CD4-positive, CD25-positive, alpha-beta regulatory T cell (primary cell): ENCODE results near the gene TMEM45A. TPM values are rescaled to one million over a fixed set of nuclear protein-coding genes. Genes with fewer than 3 reads are reported as not detected.

Experiments
- ATAC-seq, 2 donors: fragments of 150-1000 bp; cut with Tn5 transposase; one replicate each; pipeline ENCODE4 v1.10.0; 2021; ENCODE audit warnings: low read depth in 2 of 2, moderate number of reproducible peaks in 2 of 2, moderate library complexity in 1 of 2
- DNase-seq, 3 donors: peaks; one replicate each; pipeline versions ENCODE4 v3.0.0 to v3.0.0-alpha.2; 2012 to 2022; ENCODE audit warnings: mixed read lengths in 1 of 3
- H3K27ac ChIP-seq: one replicate; pipeline ENCODE4 v1.7.0; 2013; ENCODE audit warnings: mild to moderate bottlenecking, low read length; ENCODE audit not compliant: insufficient read depth, poor library complexity, severe bottlenecking
- H3K27me3 ChIP-seq: one replicate; pipeline ENCODE4 v1.7.0; 2013; ENCODE audit warnings: low read length; ENCODE audit not compliant: control insufficient read depth, insufficient read depth
- H3K36me3 ChIP-seq: one replicate; pipeline ENCODE4 v1.7.0; 2013; ENCODE audit warnings: mild to moderate bottlenecking, low read length, moderate library complexity; ENCODE audit not compliant: control insufficient read depth, insufficient read depth
- H3K4me1 ChIP-seq: 2 replicates; pipeline ENCODE4 v1.7.0; 2013; ENCODE audit warnings: mild to moderate bottlenecking, low read length; ENCODE audit not compliant: insufficient read depth, control insufficient read depth, poor library complexity, severe bottlenecking
- H3K4me3 ChIP-seq: one replicate; pipeline ENCODE4 v1.7.0; 2013; ENCODE audit warnings: low read depth, mild to moderate bottlenecking, low read length, moderate library complexity
- H3K9me3 ChIP-seq, 2 experiments: 1 replicate in 1 of 2; 2 replicates in 1 of 2; pipeline ENCODE4 v1.7.0; 2013; ENCODE audit warnings: low read length in 2 of 2, mild to moderate bottlenecking in 1 of 2, moderate library complexity in 1 of 2; ENCODE audit not compliant: control insufficient read depth in 2 of 2
- H3K27ac Mint-ChIP-seq, 3 donors: one replicate each; pipeline ENCODE4 v1.8.0; 2020 to 2022; ENCODE audit warnings: mild to moderate bottlenecking in 3 of 3, mixed read lengths in 3 of 3, moderate library complexity in 2 of 3
- H3K27me3 Mint-ChIP-seq: one replicate; pipeline ENCODE4 v1.8.0; 2022; ENCODE audit warnings: mild to moderate bottlenecking, mixed read lengths
- H3K36me3 Mint-ChIP-seq: one replicate; pipeline ENCODE4 v1.8.0; 2020; ENCODE audit warnings: mixed read lengths
- H3K4me1 Mint-ChIP-seq, 4 donors: one replicate each; pipeline ENCODE4 v1.8.0; 2020 to 2022; ENCODE audit warnings: mixed read lengths in 4 of 4, mild to moderate bottlenecking in 1 of 4
- H3K4me3 Mint-ChIP-seq, 4 donors: one replicate each; pipeline ENCODE4 v1.8.0; 2020 to 2022; ENCODE audit warnings: mild to moderate bottlenecking in 4 of 4, mixed read lengths in 4 of 4, moderate library complexity in 3 of 4
- H3K9me3 Mint-ChIP-seq, 7 donors: one replicate each; pipeline ENCODE4 v1.8.0; 2020 to 2022; ENCODE audit warnings: mixed read lengths in 7 of 7, mild to moderate bottlenecking in 3 of 7, moderate library complexity in 2 of 7
- polyA plus RNA-seq, 4 donors: library from polyadenylated mRNA; unstranded; fragments of 300-500 nt; fragmentation: Illumina TruSeq; gene quantifications; one replicate each; pipeline ENCODE4 v1.2.3, GENCODE V29; 2021
- total RNA-seq: library from RNA; stranded (reverse); gene quantifications from one replicate; pipeline ENCODE4 v1.2.3, GENCODE V29; 2022

Gene TMEM45A
- total and polyA plus RNA-seq, 5 donors from 2014 or later = 0.39 TPM; not detected in 4

DNA sequence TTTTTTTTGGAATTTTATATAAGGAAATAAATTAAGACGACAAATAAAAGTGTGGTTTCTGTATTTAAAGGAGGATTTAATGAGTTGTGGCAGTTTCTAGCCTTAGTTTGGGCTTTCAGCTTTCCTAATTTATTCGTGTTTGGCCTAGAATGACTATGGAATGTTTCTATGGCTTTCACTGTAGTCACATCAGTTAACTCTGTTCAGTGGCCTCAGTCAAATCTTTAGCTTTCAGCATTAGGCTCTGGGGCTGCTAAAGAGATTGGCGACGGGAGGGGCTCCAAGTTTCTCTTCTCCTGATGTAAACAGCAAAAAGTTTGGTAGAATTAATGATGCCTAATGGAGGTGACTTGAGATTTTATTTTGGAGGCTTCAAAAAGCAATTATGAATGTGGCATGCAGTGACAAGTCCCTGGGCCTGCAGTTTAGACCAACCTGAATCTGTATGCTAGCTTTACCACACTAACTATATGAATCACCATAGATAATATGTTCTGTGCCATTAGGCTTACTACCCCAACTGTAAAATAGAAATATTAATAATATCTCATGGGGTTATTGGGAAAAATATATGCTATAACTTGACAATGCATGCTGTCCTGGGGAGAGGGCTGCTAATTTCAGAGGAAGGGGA, 69.9 kb downstream of the TMEM45A start:
- Histone ChIP-seq H3K27me3 (no peaks in the 10 kb centered on the region), H3K27ac (no peak overlapping the region), H3K36me3 (no peaks in the 10 kb centered on the region), H3K9me3 (no peaks in the 10 kb centered on the region), H3K4me1 (no peaks in the 10 kb centered on the region), H3K4me3 (no peak overlapping the region)
- H3K36me3 Mint-ChIP-seq = no peaks in the 10 kb centered on the region
- DNase-seq = no peak
- no peak overlapping the region for H3K27ac Mint-ChIP-seq
- peaks cover 12% of the 10 kb centered on the region for H3K27me3 Mint-ChIP-seq
- no peak overlapping the region for H3K4me3 Mint-ChIP-seq
- H3K9me3 Mint-ChIP-seq = peaks cover 0 to 4% (median 0%) of the 10 kb centered on the region in 7 donors
- no peaks in the 10 kb centered on the region for H3K4me1 Mint-ChIP-seq
- ATAC-seq = no peak

DNA sequence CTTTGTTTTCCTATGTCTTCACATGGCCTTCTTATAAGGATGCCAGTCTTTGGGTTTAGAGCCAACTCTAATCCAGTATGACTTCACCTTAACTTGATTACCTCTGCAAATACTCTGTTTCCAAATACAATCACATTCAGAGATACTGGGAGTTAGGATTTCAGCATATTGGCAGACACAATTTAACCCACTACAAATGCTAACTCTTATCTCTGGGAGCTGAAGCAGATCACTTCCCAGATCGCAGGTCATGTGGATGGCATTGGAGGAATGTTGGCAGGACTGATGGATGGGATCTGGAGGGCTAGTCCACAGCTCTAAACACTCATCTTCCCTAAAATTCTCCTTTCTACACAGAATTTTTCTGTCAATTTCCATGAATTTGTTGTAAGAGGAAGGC, 70.8 kb downstream of the TMEM45A start:
- Mint-ChIP-seq H3K36me3 (no peaks in the 10 kb centered on the region), H3K9me3 (peaks cover 0 to 3% (median 0%) of the 10 kb centered on the region in 7 donors), H3K27ac (no peak overlapping the region), H3K4me1 (no peaks in the 10 kb centered on the region), H3K4me3 (no peak overlapping the region), H3K27me3 (peaks cover 7% of the 10 kb centered on the region)
- Histone ChIP-seq H3K36me3 (no peaks in the 10 kb centered on the region), H3K9me3 (no peaks in the 10 kb centered on the region), H3K4me3 (no peak overlapping the region), H3K27me3 (no peaks in the 10 kb centered on the region), H3K27ac (no peak overlapping the region), H3K4me1 (no peaks in the 10 kb centered on the region)
- ATAC-seq = no peak
- DNase-seq = no peak

- H3K9me3 ChIP-seq = no peaks in the 10 kb centered on the region
- H3K27ac ChIP-seq = no peak overlapping the region
- DNase-seq (no peak), ATAC-seq (no peak)
- H3K36me3 ChIP-seq = no peaks in the 10 kb centered on the region
- no peak overlapping the region for H3K4me3 Mint-ChIP-seq
- peaks cover 0 to 3% (median 0%) of the 10 kb centered on the region in 7 donors for H3K9me3 Mint-ChIP-seq
- no peak overlapping the region for H3K27ac Mint-ChIP-seq
- no peaks in the 10 kb centered on the region for H3K27me3 ChIP-seq
- H3K4me1 Mint-ChIP-seq = no peaks in the 10 kb centered on the region
- H3K36me3 Mint-ChIP-seq = no peaks in the 10 kb centered on the region
- H3K4me3 ChIP-seq = no peak overlapping the region
- peaks cover 7% of the 10 kb centered on the region for H3K27me3 Mint-ChIP-seq
- H3K4me1 ChIP-seq = no peaks in the 10 kb centered on the region
These were observed 71.3 kb downstream of the TMEM45A start for GRCh38 chr3:100563652-100564211.

GRCh38 chr3:100570811-100571210, 78.4 kb downstream of the TMEM45A start:
- H3K27ac Mint-ChIP-seq = no peak overlapping the region
- no peaks in the 10 kb centered on the region for H3K9me3 ChIP-seq
- H3K36me3 ChIP-seq = no peaks in the 10 kb centered on the region
- ATAC-seq (no peak), DNase-seq (no peak)
- peaks cover 0 to under 1% (median 0%) of the 10 kb centered on the region in 7 donors for H3K9me3 Mint-ChIP-seq
- no peak overlapping the region for H3K4me3 ChIP-seq
- no peaks in the 10 kb centered on the region for H3K4me1 ChIP-seq
- H3K27ac ChIP-seq = no peak overlapping the region
- H3K36me3 Mint-ChIP-seq = no peaks in the 10 kb centered on the region
- H3K27me3 Mint-ChIP-seq = peaks cover 13% of the 10 kb centered on the region
- no peaks in the 10 kb centered on the region for H3K27me3 ChIP-seq
- no peaks in the 10 kb centered on the region for H3K4me1 Mint-ChIP-seq
- no peak overlapping the region for H3K4me3 Mint-ChIP-seq

- Histone ChIP-seq H3K4me3 (no peak overlapping the region), H3K27ac (no peak overlapping the region), H3K4me1 (no peaks in the 10 kb centered on the region), H3K9me3 (no peaks in the 10 kb centered on the region), H3K27me3 (no peaks in the 10 kb centered on the region), H3K36me3 (no peaks in the 10 kb centered on the region)
- no peak for DNase-seq
- ATAC-seq = no peak
- no peaks in the 10 kb centered on the region for H3K4me1 Mint-ChIP-seq
- H3K9me3 Mint-ChIP-seq = peaks cover 0 to 2% (median 0%) of the 10 kb centered on the region in 7 donors
- no peak overlapping the region for H3K4me3 Mint-ChIP-seq
- no peaks in the 10 kb centered on the region for H3K36me3 Mint-ChIP-seq
- H3K27ac Mint-ChIP-seq = no peak overlapping the region
- H3K27me3 Mint-ChIP-seq = peaks cover 15% of the 10 kb centered on the region
These were observed 82.1 kb downstream of the TMEM45A start for GRCh38 chr3:100574536-100574935.

GRCh38 chr3:100575704-100576103, 83.3 kb downstream of the TMEM45A start:
- Histone ChIP-seq H3K27me3 (no peaks in the 10 kb centered on the region), H3K27ac (no peak overlapping the region), H3K4me1 (no peaks in the 10 kb centered on the region), H3K4me3 (no peak overlapping the region), H3K9me3 (no peaks in the 10 kb centered on the region), H3K36me3 (no peaks in the 10 kb centered on the region)
- DNase-seq (no peak), ATAC-seq (no peak)
- H3K36me3 Mint-ChIP-seq = no peaks in the 10 kb centered on the region
- no peaks in the 10 kb centered on the region for H3K4me1 Mint-ChIP-seq
- no peak overlapping the region for H3K27ac Mint-ChIP-seq
- H3K9me3 Mint-ChIP-seq = peaks cover 0 to 2% (median 0%) of the 10 kb centered on the region in 7 donors
- H3K4me3 Mint-ChIP-seq = no peak overlapping the region
- peaks cover 27% of the 10 kb centered on the region for H3K27me3 Mint-ChIP-seq

GRCh38 chr3:100577382-100578008, 85.1 kb downstream of the TMEM45A start:
- DNase-seq (no peak), ATAC-seq (no peak)
- Mint-ChIP-seq H3K4me3 (no peak overlapping the region), H3K9me3 (peaks cover 0 to 2% (median 0%) of the 10 kb centered on the region in 7 donors), H3K36me3 (no peaks in the 10 kb centered on the region), H3K4me1 (no peaks in the 10 kb centered on the region), H3K27ac (no peak overlapping the region), H3K27me3 (peaks cover 32% of the 10 kb centered on the region)
- no peak overlapping the region for H3K4me3 ChIP-seq
- no peak overlapping the region for H3K27ac ChIP-seq
- H3K9me3 ChIP-seq = no peaks in the 10 kb centered on the region
- H3K4me1 ChIP-seq = no peaks in the 10 kb centered on the region
- no peaks in the 10 kb centered on the region for H3K36me3 ChIP-seq
- peaks cover 2% of the 10 kb centered on the region for H3K27me3 ChIP-seq

GRCh38 chr3:100578646-100579045, 86.2 kb downstream of the TMEM45A start:
- Histone ChIP-seq H3K4me3 (no peak overlapping the region), H3K27ac (no peak overlapping the region), H3K9me3 (no peaks in the 10 kb centered on the region), H3K27me3 (peaks cover 2% of the 10 kb centered on the region), H3K36me3 (no peaks in the 10 kb centered on the region), H3K4me1 (no peaks in the 10 kb centered on the region)
- no peak for DNase-seq
- H3K4me1 Mint-ChIP-seq = no peaks in the 10 kb centered on the region
- no peak overlapping the region for H3K27ac Mint-ChIP-seq
- ATAC-seq = no peak
- no peaks in the 10 kb centered on the region for H3K36me3 Mint-ChIP-seq
- H3K9me3 Mint-ChIP-seq = peaks cover 0 to 2% (median 0%) of the 10 kb centered on the region in 7 donors
- no peak overlapping the region for H3K4me3 Mint-ChIP-seq
- peaks cover 33% of the 10 kb centered on the region for H3K27me3 Mint-ChIP-seq
